Right lobe of liver (tissue), 6 donors: ENCODE data around the gene TMEM134. TPM values are rescaled to one million over a fixed set of nuclear protein-coding genes. Genes with fewer than 3 reads are reported as not detected.

Experiments used
- ATAC-seq, 4 donors: fragments of 200-7000 bp; cut with Tn5 transposase; one replicate each; pipeline ENCODE4 v1.9.1; 2020; ENCODE audit warnings: mild to moderate bottlenecking in 4 of 4, moderate library complexity in 4 of 4
- DNase-seq, 3 donors: peaks; one replicate each; pipeline ENCODE4 v3.0.0-alpha.2; 2020
- H3K27ac ChIP-seq, 3 donors: fragments of 200-600 bp; one replicate each; pipeline ENCODE4 v1.8.0; 2022
- H3K27me3 ChIP-seq, 2 donors: fragments of 200-600 bp; one replicate each; pipeline ENCODE4 v1.8.0; 2022
- H3K36me3 ChIP-seq, 4 donors: fragments of 200-600 bp; sonication (generic) in 1 of 4; one replicate each; pipeline versions ENCODE4 v1.5.1 to v1.8.0; 2017 to 2022; ENCODE audit warnings: control low read depth in 1 of 4
- H3K4me1 ChIP-seq, 4 donors: fragments of 200-600 bp; sonication (generic) in 1 of 4; one replicate each; pipeline versions ENCODE4 v1.5.1 to v1.8.0; 2017 to 2022; ENCODE audit warnings: control low read depth in 1 of 4
- H3K4me3 ChIP-seq, 3 donors: fragments of 200-600 bp; one replicate each; pipeline ENCODE4 v1.8.0; 2022
- H3K9me3 ChIP-seq, 4 donors: fragments of 200-600 bp; sonication (generic) in 1 of 4; one replicate each; pipeline versions ENCODE4 v1.5.1 to v1.8.0; 2017 to 2022; ENCODE audit warnings: control low read depth in 1 of 4
- POLR2A ChIP-seq: fragments of 450-650 bp; IDR thresholded peaks from one replicate; pipeline ENCODE4 v1.6.1; 2017; ENCODE audit warnings: antibody characterized with exemption, mild to moderate bottlenecking
- WGBS: methylation state at CpG from one replicate; pipeline ENCODE4 v1.1.6; 2018; ENCODE audit warnings: low coverage, low lambda C conversion rate; ENCODE audit not compliant: insufficient coverage; ENCODE audit errors: missing lambda C conversion rate; 5-methylcytosine and 5-hydroxymethylcytosine counted together
- intact Hi-C, 2 donors: fragments of 100-400 bp; cut with DNase I; formaldehyde crosslinking; loops; one replicate each; pipeline versions ENCODE4 v1.11.2 to v1.14.1; 2022
- total RNA-seq, 6 experiments: library from RNA; depleted of rRNA in 2 of 6; stranded (reverse); fragments of >200 nt in 2 of 6; fragmentation: NEBNext Ultra II Directional in 3 of 6; extraction: Animal tissue kit (Norgen Biotek cat#: 25700) in 3 of 6; gene quantifications; one replicate each; pipeline versions ENCODE4 v1.1.0 to v1.2.4, GENCODE V29; 2016 to 2023
- TF ChIP-seq, protein P1 (sequence below), 4 donors: fragments of 200-600 bp in 3 of 4; fragments of 450-650 bp in 1 of 4; IDR thresholded peaks; one replicate each; pipeline versions ENCODE4 v1.5.1 to v1.8.0; 2016 to 2022; ENCODE audit warnings: antibody characterized with exemption in 4 of 4, mild to moderate bottlenecking in 2 of 4
- donor health status: DM: no; HTN: yes; CAD: no.
- donor health status: DM: no; HTN: no; CAD: no.
- donor health status: DM: no; HTN: no; CAD: no.
- donor health status: DM: no; HTN: yes; CAD: no.
- donor health status: DM: no; HTN: yes; CAD: no.

The TMEM134 gene
- total RNA-seq, 6 experiments from 2014 or later = 29.1 to 133 (median 40.9) TPM

DNA sequence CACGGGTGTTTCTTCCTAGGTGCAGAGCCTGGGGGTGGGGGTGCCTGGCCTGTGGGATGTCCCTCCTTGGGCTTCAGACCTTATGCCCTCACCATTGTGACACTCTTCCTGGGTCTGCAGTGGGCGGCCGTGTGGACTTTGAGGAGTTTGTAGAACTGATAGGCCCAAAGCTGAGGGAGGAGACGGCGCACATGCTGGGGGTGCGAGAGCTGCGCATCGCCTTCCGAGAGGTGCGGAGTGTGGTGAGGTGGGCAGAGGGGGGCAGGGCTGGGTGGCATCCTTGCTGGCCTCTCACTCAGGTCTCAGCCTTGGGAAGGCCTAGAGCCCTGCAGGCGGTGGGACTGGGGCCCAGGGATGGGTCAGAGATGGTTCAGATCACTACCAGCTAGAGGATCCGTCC lies 11.6 kb downstream of the TMEM134 start:
- DNase-seq = no peak
- Histone ChIP-seq H3K27me3 (no peaks in the 10 kb centered on the region), H3K27ac (no peak overlapping the region), H3K4me1 (no peaks in the 10 kb centered on the region), H3K9me3 (no peaks in the 10 kb centered on the region), H3K4me3 (no peak overlapping the region), H3K36me3 (no peaks in the 10 kb centered on the region)
- TF ChIP-seq, protein P1, sequence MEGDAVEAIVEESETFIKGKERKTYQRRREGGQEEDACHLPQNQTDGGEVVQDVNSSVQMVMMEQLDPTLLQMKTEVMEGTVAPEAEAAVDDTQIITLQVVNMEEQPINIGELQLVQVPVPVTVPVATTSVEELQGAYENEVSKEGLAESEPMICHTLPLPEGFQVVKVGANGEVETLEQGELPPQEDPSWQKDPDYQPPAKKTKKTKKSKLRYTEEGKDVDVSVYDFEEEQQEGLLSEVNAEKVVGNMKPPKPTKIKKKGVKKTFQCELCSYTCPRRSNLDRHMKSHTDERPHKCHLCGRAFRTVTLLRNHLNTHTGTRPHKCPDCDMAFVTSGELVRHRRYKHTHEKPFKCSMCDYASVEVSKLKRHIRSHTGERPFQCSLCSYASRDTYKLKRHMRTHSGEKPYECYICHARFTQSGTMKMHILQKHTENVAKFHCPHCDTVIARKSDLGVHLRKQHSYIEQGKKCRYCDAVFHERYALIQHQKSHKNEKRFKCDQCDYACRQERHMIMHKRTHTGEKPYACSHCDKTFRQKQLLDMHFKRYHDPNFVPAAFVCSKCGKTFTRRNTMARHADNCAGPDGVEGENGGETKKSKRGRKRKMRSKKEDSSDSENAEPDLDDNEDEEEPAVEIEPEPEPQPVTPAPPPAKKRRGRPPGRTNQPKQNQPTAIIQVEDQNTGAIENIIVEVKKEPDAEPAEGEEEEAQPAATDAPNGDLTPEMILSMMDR (IDR thresholded peaks at IDR 0.05) = no peak
- TF ChIP-seq POLR2A = no peak
- ATAC-seq = no peak
- no CpG with 5 or more reads among the region's 12 CpGs for WGBS
- intact Hi-C loops = no loop called here

DNA sequence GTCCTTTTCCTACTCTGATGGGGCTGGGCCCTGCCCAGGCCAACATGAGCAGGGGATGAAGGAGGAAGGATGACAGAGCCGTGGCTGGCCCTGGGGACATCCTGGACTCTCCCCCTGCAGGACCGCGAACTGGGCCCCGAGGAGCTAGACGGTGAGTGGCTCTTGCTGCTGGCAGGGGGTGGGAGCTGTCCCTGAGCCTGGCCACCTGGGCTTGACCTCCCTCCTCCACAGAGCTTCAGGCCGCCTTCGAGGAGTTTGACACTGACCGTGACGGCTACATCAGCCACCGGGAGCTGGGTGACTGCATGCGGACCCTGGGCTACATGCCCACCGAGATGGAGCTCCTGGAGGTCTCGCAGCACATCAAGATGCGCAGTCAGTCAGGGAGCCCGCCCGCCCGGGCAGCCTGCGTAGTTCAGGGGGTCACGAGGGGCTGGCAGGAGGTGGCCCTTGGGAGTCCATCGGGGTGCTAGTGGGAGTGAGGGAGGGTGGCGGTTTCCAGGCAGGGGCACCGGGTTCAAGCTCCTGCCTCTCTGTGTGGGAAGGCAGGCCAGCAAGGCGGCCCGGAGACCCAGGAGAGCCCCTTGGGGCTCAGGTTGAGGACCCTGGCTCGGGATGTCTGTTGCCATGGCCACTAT lies 12.9 kb downstream of the TMEM134 start:
- Histone ChIP-seq H3K4me3 (no peak overlapping the region), H3K36me3 (no peaks in the 10 kb centered on the region), H3K27ac (no peak overlapping the region), H3K9me3 (no peaks in the 10 kb centered on the region), H3K27me3 (no peaks in the 10 kb centered on the region), H3K4me1 (no peaks in the 10 kb centered on the region)
- intact Hi-C loops = no loop called here
- no CpG with 5 or more reads among the region's 25 CpGs for WGBS
- TF ChIP-seq, protein P1 (IDR thresholded peaks at IDR 0.05) = no peak
- TF ChIP-seq POLR2A = no peak
- DNase-seq (no peak), ATAC-seq (no peak)

DNA sequence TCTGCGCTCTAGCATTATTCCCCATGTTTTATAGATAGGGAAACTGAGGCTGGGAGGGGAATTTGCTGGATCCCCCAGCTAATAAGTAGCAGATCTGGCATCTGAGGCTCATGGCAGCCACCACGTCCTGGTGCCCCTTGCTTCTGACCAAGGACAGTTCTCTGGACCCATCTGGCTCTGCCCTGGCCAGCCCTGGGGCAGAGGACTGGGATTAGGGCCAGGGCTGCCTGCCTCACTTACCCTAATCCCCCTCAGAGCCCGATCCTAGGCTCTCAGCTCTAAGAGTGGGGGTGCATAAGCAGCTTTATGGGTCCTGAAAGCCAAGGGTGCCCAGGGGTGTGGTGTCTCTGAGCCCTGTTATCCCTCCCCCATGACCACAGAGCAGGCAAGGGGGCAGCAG lies 14.0 kb downstream of the TMEM134 start, which contains the start of gene CABP4:
Gene CABP4 (plus strand): TSS at position 301 of the 400 bp plus-strand sequence. CDS start 70 bp downstream, at position 371.
- TF ChIP-seq, protein P1 (IDR thresholded peaks at IDR 0.05) = no peak
- TF ChIP-seq POLR2A = no peak
- intact Hi-C loops = no loop called here
- Histone ChIP-seq H3K36me3 (no peaks in the 10 kb centered on the region), H3K9me3 (no peaks in the 10 kb centered on the region), H3K4me3 (no peak within 1 kb of the TSS), H3K4me1 (no peaks in the 10 kb centered on the region), H3K27me3 (no peaks in the 10 kb centered on the region), H3K27ac (no peak within 1 kb of the TSS)
- ATAC-seq = no peak
- no CpG with 5 or more reads among the region's 3 CpGs for WGBS
- no peak for DNase-seq

DNA sequence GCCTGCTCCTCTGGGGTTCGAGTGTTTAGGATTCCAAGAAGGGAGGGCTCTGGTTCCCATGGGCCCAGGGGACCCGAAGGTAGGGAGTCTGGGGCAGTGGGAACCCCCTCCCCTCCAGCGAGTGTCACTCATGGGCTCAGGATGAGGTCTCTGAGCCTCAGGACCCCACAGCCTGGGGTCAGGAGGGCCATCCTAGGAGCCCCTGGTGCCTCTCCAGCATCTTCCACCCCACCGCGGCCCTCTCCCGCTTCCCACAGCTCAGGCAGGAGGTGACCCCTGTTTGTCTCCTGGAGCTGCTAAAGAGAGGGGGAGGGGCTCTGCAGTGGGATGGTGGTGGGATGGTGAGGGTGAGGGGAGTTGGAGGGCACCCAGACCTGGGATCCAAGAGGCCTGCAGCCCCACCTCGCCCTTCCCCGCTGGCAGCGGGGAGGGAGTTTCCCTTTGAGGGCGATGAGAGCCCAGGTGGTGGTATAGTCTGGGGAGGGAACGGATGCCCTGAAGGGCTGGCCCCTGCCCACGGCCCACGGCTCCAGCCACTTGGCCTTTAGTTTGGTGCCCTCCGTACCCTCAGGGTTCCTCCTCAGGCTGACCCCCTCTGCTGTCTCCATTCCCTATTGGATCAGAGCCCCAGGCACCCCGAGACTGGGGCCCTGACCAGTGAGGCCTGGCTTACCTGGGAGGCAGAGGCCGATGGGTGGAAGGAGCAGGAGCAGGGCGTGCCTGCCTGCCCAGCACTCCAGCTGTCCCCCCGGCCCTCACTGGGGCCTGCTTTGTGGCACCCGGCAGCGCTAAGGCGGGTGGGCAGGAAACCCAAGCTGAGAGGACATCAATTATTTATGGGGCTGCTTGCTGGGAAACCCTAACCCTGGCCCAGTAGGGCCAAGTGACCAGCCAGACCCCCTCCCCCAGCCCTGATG lies 15.0 kb downstream of the TMEM134 start:
- no peak overlapping the region for H3K4me3 ChIP-seq
- no peak for ATAC-seq

More for the DNA sequence above, 15.0 kb downstream of the TMEM134 start:
- H3K27ac ChIP-seq = no peak overlapping the region
- H3K36me3 ChIP-seq = no peaks in the 10 kb centered on the region
- intact Hi-C loops = no loop called here
- H3K27me3 ChIP-seq = no peaks in the 10 kb centered on the region
- H3K9me3 ChIP-seq = no peaks in the 10 kb centered on the region
- 73% methylated on average over 2 of the region's 21 CpGs for WGBS
- H3K4me1 ChIP-seq = no peaks in the 10 kb centered on the region
- DNase-seq = no peak
- no peak for TF ChIP-seq POLR2A
- TF ChIP-seq, protein P1 (IDR thresholded peaks at IDR 0.05) = no peak
